HG03565 (cell line): ENCODE measurements around the gene DDX23.
A peak's percentile ranks its signal among the peaks of the same experiment; 100 is the strongest.

Experiments
- ATAC-seq: cut with Tn5 transposase; IDR thresholded peaks from one replicate; pipeline ENCODE4 v1.9.1; 2021; ENCODE audit warnings: mild to moderate bottlenecking, moderate library complexity; ENCODE audit not compliant: unreplicated experiment

The DDX23 gene

GRCh38 chr12:48824905-48825304 is 27.1 kb downstream of the DDX23 start:
- ATAC-seq: no peak

GRCh38 chr12:48824112-48824511 is 27.9 kb downstream of the DDX23 start:
- no peak for ATAC-seq

GRCh38 chr12:48823281-48823680 is 28.7 kb downstream of the DDX23 start:
- ATAC-seq: no peak

GRCh38 chr12:48822711-48823110 is 29.3 kb downstream of the DDX23 start:
- ATAC-seq: no peak

- no peak for ATAC-seq
These were observed 29.8 kb downstream of the DDX23 start for GRCh38 chr12:48822139-48822538.

- no peak for ATAC-seq
These were observed 31.8 kb downstream of the DDX23 start for GRCh38 chr12:48819986-48820725.

- no peak for ATAC-seq
These were observed 33.0 kb downstream of the DDX23 start for GRCh38 chr12:48818831-48819590.

GRCh38 chr12:48817873-48818830 is 33.8 kb downstream of the DDX23 start, which contains the start of gene CACNB3:
Gene CACNB3 (plus strand): TSS chr12:48818496. CDS start chr12:48818930, 434 bp downstream.
- ATAC-seq: no peak

- no peak for ATAC-seq
These were observed 35.7 kb downstream of the DDX23 start for GRCh38 chr12:48816143-48816854.

- peak; percentile 5 for ATAC-seq
These were observed 36.5 kb downstream of the DDX23 start for GRCh38 chr12:48815126-48816110.

- peak; percentile 71 for ATAC-seq
These were observed 37.5 kb downstream of the DDX23 start for GRCh38 chr12:48814262-48815125.

GRCh38 chr12:48813465-48814261 is 38.3 kb downstream of the DDX23 start:
- no peak for ATAC-seq

- ATAC-seq: no peak
These were observed 39.6 kb downstream of the DDX23 start for GRCh38 chr12:48812389-48812788.

GRCh38 chr12:48811437-48812090 is 40.4 kb downstream of the DDX23 start:
- ATAC-seq: no peak

- ATAC-seq: no peak
These were observed 41.0 kb downstream of the DDX23 start for GRCh38 chr12:48810903-48811431.

- no peak for ATAC-seq
These were observed 44.0 kb downstream of the DDX23 start for GRCh38 chr12:48807981-48808380.

- no peak for ATAC-seq
These were observed 48.3 kb downstream of the DDX23 start for GRCh38 chr12:48803675-48804074.
